ENCODE data around the gene FUT6. TPM values are rescaled to one million over a fixed set of nuclear protein-coding genes. Genes with fewer than 3 reads are reported as not detected.

FUT6 gene
- total RNA-seq, 3 donors from 2014 or later: 0.73 to 4.3 TPM; not detected in 1

GRCh38 chr19:5789351-5789761 lies 50.1 kb downstream of the FUT6 start:
- DNase-seq (ENCODE audit: low spot score in 2 of 2): no peak
- no peaks in the 10 kb centered on the region for H3K36me3 ChIP-seq
- intact Hi-C loops (cut with DNase I; ENCODE audit: low total_unique reads): no loop called here

GRCh38 chr19:5788422-5788821 lies 51.1 kb downstream of the FUT6 start:
- TF ChIP-seq POLR2AphosphoS5 (IDR thresholded peaks at IDR 0.05) (no peak), POLR2A (IDR thresholded peaks at IDR 0.05) (no peak), CTCF (IDR thresholded peaks at IDR 0.05) (no peak)
- Histone ChIP-seq H3K4me3 (no peak overlapping the region), H3K9me3 (no peaks in the 10 kb centered on the region), H3K36me3 (no peaks in the 10 kb centered on the region), H3K27ac (no peak overlapping the region), H3K27me3 (no peaks in the 10 kb centered on the region), H3K4me1 (peaks cover 0 to 8% of the 10 kb centered on the region in 2 donors)
- DNase-seq (ENCODE audit: low spot score in 2 of 2): no peak
- intact Hi-C loops (cut with DNase I; ENCODE audit: low total_unique reads): no loop called here

More at GRCh38 chr19:5789351-5789761, 50.1 kb downstream of the FUT6 start:
- TF ChIP-seq POLR2A (IDR thresholded peaks at IDR 0.05) (no peak), CTCF (IDR thresholded peaks at IDR 0.05) (no peak), POLR2AphosphoS5 (IDR thresholded peaks at IDR 0.05) (no peak)
- H3K4me1 ChIP-seq: peaks cover 0 to 8% of the 10 kb centered on the region in 2 donors
- H3K9me3 ChIP-seq: no peaks in the 10 kb centered on the region
- H3K27me3 ChIP-seq: no peaks in the 10 kb centered on the region
- no peak overlapping the region for H3K27ac ChIP-seq
- no peak overlapping the region for H3K4me3 ChIP-seq

GRCh38 chr19:5787409-5788182 lies 51.9 kb downstream of the FUT6 start:
- no peaks in the 10 kb centered on the region for H3K36me3 ChIP-seq
- intact Hi-C loops (cut with DNase I; ENCODE audit: low total_unique reads): no loop called here
- TF ChIP-seq CTCF (IDR thresholded peaks at IDR 0.05): no peak
- no peak for TF ChIP-seq POLR2A (IDR thresholded peaks at IDR 0.05)
- TF ChIP-seq POLR2AphosphoS5 (IDR thresholded peaks at IDR 0.05): no peak
- DNase-seq (ENCODE audit: low spot score in 2 of 2): no peak
- H3K4me3 ChIP-seq: no peak overlapping the region
- no peak overlapping the region for H3K27ac ChIP-seq
- peaks cover 0 to 8% of the 10 kb centered on the region in 2 donors for H3K4me1 ChIP-seq
- no peaks in the 10 kb centered on the region for H3K27me3 ChIP-seq
- no peaks in the 10 kb centered on the region for H3K9me3 ChIP-seq

GRCh38 chr19:5786593-5787408 lies 52.7 kb downstream of the FUT6 start:
- Histone ChIP-seq H3K4me1 (peaks cover 0 to 8% of the 10 kb centered on the region in 2 donors), H3K36me3 (no peaks in the 10 kb centered on the region), H3K27ac (no peak overlapping the region), H3K9me3 (no peaks in the 10 kb centered on the region), H3K4me3 (no peak overlapping the region), H3K27me3 (no peaks in the 10 kb centered on the region)
- TF ChIP-seq POLR2AphosphoS5 (IDR thresholded peaks at IDR 0.05) (no peak), CTCF (IDR thresholded peaks at IDR 0.05) (no peak), POLR2A (IDR thresholded peaks at IDR 0.05) (no peak)
- DNase-seq (ENCODE audit: low spot score in 2 of 2): no peak
- intact Hi-C loops (cut with DNase I; ENCODE audit: low total_unique reads): no loop called here

- H3K27ac ChIP-seq: no peak overlapping the region
- no peaks in the 10 kb centered on the region for H3K27me3 ChIP-seq
- H3K9me3 ChIP-seq: no peaks in the 10 kb centered on the region
- TF ChIP-seq CTCF (IDR thresholded peaks at IDR 0.05) (no peak), POLR2A (IDR thresholded peaks at IDR 0.05) (no peak), POLR2AphosphoS5 (IDR thresholded peaks at IDR 0.05) (no peak)
- no peaks in the 10 kb centered on the region for H3K36me3 ChIP-seq
- DNase-seq (ENCODE audit: low spot score in 2 of 2): no peak
- intact Hi-C loops (cut with DNase I; ENCODE audit: low total_unique reads): no loop called here
- H3K4me1 ChIP-seq: peaks cover 0 to 8% of the 10 kb centered on the region in 2 donors
- no peak overlapping the region for H3K4me3 ChIP-seq
These were observed 54.1 kb downstream of the FUT6 start for GRCh38 chr19:5785423-5785822.
